ENCODE measurements around the gene TRIM44. TPM values are rescaled to one million over a fixed set of nuclear protein-coding genes. Genes with fewer than 3 reads are reported as not detected.

Gene TRIM44
- polyA plus RNA-seq, 1 donor (not counting 4 experiments of a cell fraction or from before 2014, with no cell fraction given) = 48.3 TPM

DNA sequence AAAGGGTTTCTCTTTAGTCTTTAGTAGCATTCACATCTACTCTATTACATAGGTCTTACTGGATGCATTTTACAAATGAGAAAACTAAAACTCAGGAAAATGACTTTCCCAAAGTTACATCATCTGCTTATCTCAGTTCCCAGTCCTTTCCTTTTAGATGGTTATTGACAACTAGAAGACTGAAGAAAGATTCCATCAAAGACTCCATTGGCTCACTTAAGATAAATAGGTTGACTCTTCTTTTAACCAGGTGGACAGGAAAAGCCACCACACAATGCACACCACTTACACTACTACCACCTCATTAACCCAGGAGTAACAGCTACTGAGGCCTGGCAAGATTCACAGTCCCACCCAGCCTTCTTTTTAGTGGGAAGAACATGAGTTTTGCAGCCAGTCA, 123.6 kb downstream of the TRIM44 start:
- TF ChIP-seq, protein P1, sequence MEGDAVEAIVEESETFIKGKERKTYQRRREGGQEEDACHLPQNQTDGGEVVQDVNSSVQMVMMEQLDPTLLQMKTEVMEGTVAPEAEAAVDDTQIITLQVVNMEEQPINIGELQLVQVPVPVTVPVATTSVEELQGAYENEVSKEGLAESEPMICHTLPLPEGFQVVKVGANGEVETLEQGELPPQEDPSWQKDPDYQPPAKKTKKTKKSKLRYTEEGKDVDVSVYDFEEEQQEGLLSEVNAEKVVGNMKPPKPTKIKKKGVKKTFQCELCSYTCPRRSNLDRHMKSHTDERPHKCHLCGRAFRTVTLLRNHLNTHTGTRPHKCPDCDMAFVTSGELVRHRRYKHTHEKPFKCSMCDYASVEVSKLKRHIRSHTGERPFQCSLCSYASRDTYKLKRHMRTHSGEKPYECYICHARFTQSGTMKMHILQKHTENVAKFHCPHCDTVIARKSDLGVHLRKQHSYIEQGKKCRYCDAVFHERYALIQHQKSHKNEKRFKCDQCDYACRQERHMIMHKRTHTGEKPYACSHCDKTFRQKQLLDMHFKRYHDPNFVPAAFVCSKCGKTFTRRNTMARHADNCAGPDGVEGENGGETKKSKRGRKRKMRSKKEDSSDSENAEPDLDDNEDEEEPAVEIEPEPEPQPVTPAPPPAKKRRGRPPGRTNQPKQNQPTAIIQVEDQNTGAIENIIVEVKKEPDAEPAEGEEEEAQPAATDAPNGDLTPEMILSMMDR (optimal IDR thresholded peaks at IDR 0.05 in 1 of 3, IDR thresholded peaks at IDR 0.05 in 1 of 3, conservative IDR thresholded peaks at IDR 0.05 in 1 of 3; ENCODE audit: extremely low read depth in 1 of 3, insufficient read depth in 2 of 3, low read length in 3 of 3) = no peak
- TF ChIP-seq EZH2 (IDR thresholded peaks at IDR 0.05; ENCODE audit: low read length) = no peak
- H3K27ac ChIP-seq (ENCODE audit: control insufficient read depth, insufficient read depth, low read length) = no peak overlapping the region
- H3K9me1 ChIP-seq (ENCODE audit: control insufficient read depth, extremely low read depth, insufficient read depth, low read length) = no peaks in the 10 kb centered on the region
- no peaks in the 10 kb centered on the region for H4K20me1 ChIP-seq (ENCODE audit: control insufficient read depth, extremely low read depth, insufficient read depth, low read length)
- peaks cover 35% of the 10 kb centered on the region for H3K4me1 ChIP-seq (ENCODE audit: control insufficient read depth, extremely low read depth, insufficient read depth, low read length)
- H3K79me2 ChIP-seq (ENCODE audit: control insufficient read depth, insufficient read depth, low read length) = peaks cover 3% of the 10 kb centered on the region
- H2AFZ ChIP-seq (ENCODE audit: control insufficient read depth, low read length) = no peak overlapping the region
- FAIRE-seq (no peak), DNase-seq (ENCODE audit: low read depth, low spot score) (no peak)
- H3K4me2 ChIP-seq (ENCODE audit: control insufficient read depth, extremely low read depth, insufficient read depth, low read depth, low read length) = no peak overlapping the region
- dilution Hi-C loops (cut with MboI; ENCODE audit: extremely low pct_ligation_motif_present, low sequenced_read_pairs) = no loop called here
- H3K36me3 ChIP-seq (ENCODE audit: control insufficient read depth in 2 of 2, extremely low read depth in 1 of 2, insufficient read depth in 2 of 2, low read length in 2 of 2) = no peaks in the 10 kb centered on the region
- H3K27me3 ChIP-seq (ENCODE audit: control insufficient read depth, extremely low read depth, insufficient read depth, low read length) = no peaks in the 10 kb centered on the region
- H3K9me3 ChIP-seq (ENCODE audit: control insufficient read depth, low read depth, low read length) = no peaks in the 10 kb centered on the region
- H3K9ac ChIP-seq (ENCODE audit: control insufficient read depth, extremely low read depth, insufficient read depth, low read length) = no peak overlapping the region
- no peak overlapping the region for H3K4me3 ChIP-seq (ENCODE audit: control insufficient read depth in 2 of 3, extremely low read depth in 1 of 3, insufficient read depth in 2 of 3, low read depth in 1 of 3, low read length in 3 of 3)

DNA sequence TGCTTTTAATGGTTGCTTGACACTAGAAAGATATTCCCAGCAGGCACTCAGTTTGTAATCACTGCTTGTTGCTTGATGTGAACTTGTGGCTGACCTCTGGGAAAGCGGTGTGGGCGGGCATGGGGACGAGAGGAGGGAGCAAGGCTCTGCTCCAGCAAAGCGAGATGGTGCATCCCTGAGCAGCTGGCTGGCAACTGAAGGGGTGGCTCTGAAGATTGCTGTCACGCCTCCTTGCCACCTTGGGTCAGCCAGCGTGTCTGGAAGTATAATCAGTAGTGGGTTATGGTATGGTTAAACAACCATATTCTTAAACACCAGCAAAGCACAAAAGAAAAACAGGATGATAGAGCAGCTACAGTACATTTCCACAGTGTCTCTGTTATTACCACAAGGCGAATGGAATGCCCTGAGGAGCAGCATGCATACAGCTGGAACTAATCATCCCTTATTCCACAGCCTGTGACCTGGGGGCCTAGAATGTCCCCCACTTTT, 124.5 kb downstream of the TRIM44 start:
- Histone ChIP-seq H2AFZ (ENCODE audit: control insufficient read depth, low read length) (no peak overlapping the region), H3K36me3 (ENCODE audit: control insufficient read depth in 2 of 2, extremely low read depth in 1 of 2, insufficient read depth in 2 of 2, low read length in 2 of 2) (peaks cover 0 to 2% of the 10 kb centered on the region in 2 experiments), H3K4me2 (ENCODE audit: control insufficient read depth, extremely low read depth, insufficient read depth, low read depth, low read length) (no peak overlapping the region), H3K9me3 (ENCODE audit: control insufficient read depth, low read depth, low read length) (no peaks in the 10 kb centered on the region), H3K4me1 (ENCODE audit: control insufficient read depth, extremely low read depth, insufficient read depth, low read length) (peaks cover 32% of the 10 kb centered on the region), H3K9me1 (ENCODE audit: control insufficient read depth, extremely low read depth, insufficient read depth, low read length) (no peaks in the 10 kb centered on the region), H3K27me3 (ENCODE audit: control insufficient read depth, extremely low read depth, insufficient read depth, low read length) (no peaks in the 10 kb centered on the region), H3K4me3 (ENCODE audit: control insufficient read depth in 2 of 3, extremely low read depth in 1 of 3, insufficient read depth in 2 of 3, low read depth in 1 of 3, low read length in 3 of 3) (no peak overlapping the region), H3K9ac (ENCODE audit: control insufficient read depth, extremely low read depth, insufficient read depth, low read length) (no peak overlapping the region), H4K20me1 (ENCODE audit: control insufficient read depth, extremely low read depth, insufficient read depth, low read length) (no peaks in the 10 kb centered on the region), H3K79me2 (ENCODE audit: control insufficient read depth, insufficient read depth, low read length) (peaks cover 3% of the 10 kb centered on the region), H3K27ac (ENCODE audit: control insufficient read depth, insufficient read depth, low read length) (no peak overlapping the region)
- DNase-seq (ENCODE audit: low read depth, low spot score) = no peak
- peak; percentile 17 for FAIRE-seq
- TF ChIP-seq, protein P1 (optimal IDR thresholded peaks at IDR 0.05 in 1 of 3, IDR thresholded peaks at IDR 0.05 in 1 of 3, conservative IDR thresholded peaks at IDR 0.05 in 1 of 3; ENCODE audit: extremely low read depth in 1 of 3, insufficient read depth in 2 of 3, low read length in 3 of 3) = no peak
- no peak for TF ChIP-seq EZH2 (IDR thresholded peaks at IDR 0.05; ENCODE audit: low read length)
- dilution Hi-C loops (cut with MboI; ENCODE audit: extremely low pct_ligation_motif_present, low sequenced_read_pairs) = no loop called here
